ENCODE results near the gene ZMYND12.

The ZMYND12 gene

DNA sequence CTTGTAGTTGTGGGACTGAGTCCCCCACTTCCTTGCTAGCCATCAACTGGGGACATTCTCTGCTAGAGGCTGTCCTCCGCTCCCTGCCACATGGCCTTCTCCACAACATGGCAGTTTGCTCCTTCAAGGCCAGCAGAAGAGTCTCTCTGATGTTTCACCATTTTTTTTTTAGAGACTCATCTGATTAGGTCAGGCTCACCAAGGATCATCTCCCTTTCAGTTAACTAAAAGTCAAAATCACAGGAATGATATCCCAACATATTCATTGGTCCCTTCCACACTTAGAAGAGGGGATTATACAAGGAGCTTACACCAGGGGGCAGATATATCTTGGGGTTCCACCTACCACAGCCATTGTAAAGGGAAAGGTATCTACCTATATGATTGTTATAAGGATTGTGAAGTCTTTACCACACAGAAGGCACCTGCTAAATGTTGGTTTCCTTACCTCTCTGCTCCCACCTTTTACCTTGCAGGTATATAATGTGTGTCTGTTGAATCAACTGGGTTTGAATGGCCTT is 51.9 kb downstream of the ZMYND12 start:
- ATAC-seq (replicated peaks) (no peak), DNase-seq (no peak)
- no peak overlapping the region for H3K4me3 Mint-ChIP-seq
- H3K27me3 Mint-ChIP-seq, result peaks cover 19 to 24% of the 10 kb centered on the region in 2 donors
- peaks cover 2% of the 10 kb centered on the region for H3K36me3 Mint-ChIP-seq (ENCODE audit: insufficient read depth)
- H3K27ac Mint-ChIP-seq, result no peak overlapping the region
- no peaks in the 10 kb centered on the region for H3K9me3 Mint-ChIP-seq
- no peaks in the 10 kb centered on the region for H3K4me1 Mint-ChIP-seq (ENCODE audit: low read depth in 2 of 2)

DNA sequence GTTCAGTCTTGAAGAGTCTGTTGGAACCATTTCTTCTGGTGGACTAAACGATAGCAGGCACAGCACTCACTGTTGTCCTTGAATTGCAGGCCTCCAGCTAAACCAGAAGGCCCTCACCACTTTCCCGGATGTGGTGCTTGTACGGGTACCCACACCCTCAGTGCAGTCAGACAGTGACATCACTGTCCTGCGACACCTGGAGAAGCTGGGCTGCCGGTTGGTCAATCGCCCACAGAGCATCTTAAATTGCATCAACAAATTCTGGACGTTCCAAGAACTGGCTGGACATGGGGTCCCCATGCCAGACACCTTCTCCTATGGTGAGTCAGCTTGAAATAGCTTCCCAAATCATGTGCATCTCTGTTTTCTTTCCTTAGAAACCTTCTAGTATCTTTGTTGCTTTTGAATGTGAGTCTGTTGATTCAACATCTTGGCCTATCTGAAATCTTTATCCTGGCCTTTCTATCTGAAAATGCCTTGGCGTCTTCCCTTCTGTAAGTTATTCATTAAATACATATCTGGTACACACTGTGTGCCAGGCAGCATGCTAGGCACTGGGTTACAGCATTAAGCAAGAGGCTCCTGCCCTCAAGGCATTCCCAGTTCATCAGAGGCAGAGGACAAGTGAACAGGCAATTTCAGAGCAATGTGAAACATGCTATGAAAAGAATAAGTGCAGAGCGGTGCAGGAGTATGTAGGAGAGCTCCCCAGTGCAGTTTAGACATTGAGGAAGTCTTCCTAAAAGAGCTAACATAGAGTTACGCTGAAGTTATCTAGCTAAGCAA is 56.3 kb downstream of the ZMYND12 start:
- Mint-ChIP-seq H3K4me1 (ENCODE audit: low read depth in 2 of 2) (no peaks in the 10 kb centered on the region), H3K27ac (no peak overlapping the region), H3K4me3 (no peak overlapping the region), H3K36me3 (ENCODE audit: insufficient read depth) (no peaks in the 10 kb centered on the region), H3K27me3 (no peaks in the 10 kb centered on the region), H3K9me3 (no peaks in the 10 kb centered on the region)
- DNase-seq (no peak), ATAC-seq (replicated peaks) (no peak)

DNA sequence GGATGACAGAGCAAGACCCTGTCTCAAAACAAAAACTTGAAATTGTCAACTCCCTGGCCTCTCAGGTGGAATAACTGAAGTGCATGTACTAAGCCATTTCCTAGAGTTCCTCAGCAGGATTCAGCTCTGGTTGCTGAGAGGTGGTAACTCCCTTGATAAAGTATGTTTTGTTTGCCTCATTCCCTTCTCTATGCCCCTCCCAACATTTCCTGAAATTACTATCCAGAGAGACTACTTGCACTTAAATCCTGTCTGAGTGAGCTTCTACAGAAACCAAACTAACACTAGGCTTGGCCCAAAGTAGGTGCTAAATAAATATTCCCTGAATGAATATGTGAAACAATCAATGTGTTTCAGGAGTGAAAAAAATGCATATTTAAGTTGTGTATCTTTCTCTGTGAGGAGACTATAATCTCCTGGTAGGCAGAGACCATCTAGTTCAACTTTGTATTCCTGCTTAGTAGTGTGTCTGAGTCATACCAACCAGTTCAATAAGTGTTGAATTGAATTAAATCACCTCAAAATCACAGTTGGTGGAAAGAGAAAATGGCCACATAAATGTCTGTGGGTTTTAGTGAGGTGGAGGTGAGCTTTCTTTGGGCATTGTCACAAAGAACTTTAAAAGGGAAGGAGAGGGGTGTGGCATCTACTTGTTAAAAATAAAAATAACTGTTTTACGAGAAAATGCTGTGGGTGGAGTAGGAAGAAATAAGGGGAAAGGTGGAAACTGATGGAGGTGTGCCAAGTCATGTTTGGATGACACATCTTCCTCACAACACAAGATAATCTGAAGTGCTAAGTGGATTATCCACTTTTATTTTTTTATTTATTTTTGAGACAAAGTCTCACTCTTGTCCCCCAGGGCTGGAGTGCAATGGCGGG is 62.6 kb downstream of the ZMYND12 start:
- DNase-seq, result no peak
- no peaks in the 10 kb centered on the region for H3K9me3 Mint-ChIP-seq
- no peaks in the 10 kb centered on the region for H3K36me3 Mint-ChIP-seq (ENCODE audit: insufficient read depth)
- no peaks in the 10 kb centered on the region for H3K4me1 Mint-ChIP-seq (ENCODE audit: low read depth in 2 of 2)
- H3K27me3 Mint-ChIP-seq, result peaks cover 0 to 6% of the 10 kb centered on the region in 2 donors
- no peak for ATAC-seq (replicated peaks)
- no peak overlapping the region for H3K4me3 Mint-ChIP-seq
- H3K27ac Mint-ChIP-seq, result no peak overlapping the region

GRCh38 chr1:42392255-42392654 is 63.6 kb downstream of the ZMYND12 start:
- Mint-ChIP-seq H3K36me3 (ENCODE audit: insufficient read depth) (no peaks in the 10 kb centered on the region), H3K27ac (no peak overlapping the region), H3K4me1 (ENCODE audit: low read depth in 2 of 2) (no peaks in the 10 kb centered on the region), H3K27me3 (peaks cover 8 to 12% of the 10 kb centered on the region in 2 donors), H3K4me3 (no peak overlapping the region), H3K9me3 (no peaks in the 10 kb centered on the region)
- no peak for ATAC-seq (replicated peaks)
- DNase-seq, result no peak

- H3K9me3 Mint-ChIP-seq, result no peaks in the 10 kb centered on the region
- H3K36me3 Mint-ChIP-seq (ENCODE audit: insufficient read depth), result no peaks in the 10 kb centered on the region
- DNase-seq (no peak), ATAC-seq (replicated peaks) (no peak)
- H3K27ac Mint-ChIP-seq, result no peak overlapping the region
- H3K4me3 Mint-ChIP-seq, result no peak overlapping the region
- H3K4me1 Mint-ChIP-seq (ENCODE audit: low read depth in 2 of 2), result no peaks in the 10 kb centered on the region
- peaks cover 25 to 27% of the 10 kb centered on the region in 2 donors for H3K27me3 Mint-ChIP-seq
These were observed 69.8 kb downstream of the ZMYND12 start for GRCh38 chr1:42386051-42386450.

DNA sequence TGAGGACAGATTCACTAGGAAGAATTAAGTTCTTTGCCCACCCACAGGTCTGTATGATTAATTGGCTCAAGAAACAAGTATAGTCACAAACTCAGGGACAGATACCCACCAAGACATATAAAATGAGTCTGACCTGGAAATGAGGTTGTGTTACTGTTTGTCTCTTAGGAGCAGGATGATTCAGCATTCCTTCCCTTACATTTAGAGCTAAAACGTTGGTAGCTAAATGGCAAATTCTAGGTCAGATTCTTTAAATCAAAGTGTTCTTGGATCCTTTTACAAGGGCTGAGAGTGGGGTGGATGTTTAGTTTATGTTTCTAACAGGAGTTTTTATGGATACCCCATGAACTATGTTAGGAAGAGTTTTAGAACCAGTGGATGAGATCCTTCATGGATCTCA is 70.5 kb downstream of the ZMYND12 start:
- Mint-ChIP-seq H3K27me3 (peaks cover 25 to 27% of the 10 kb centered on the region in 2 donors), H3K27ac (no peak overlapping the region), H3K4me1 (ENCODE audit: low read depth in 2 of 2) (no peaks in the 10 kb centered on the region), H3K4me3 (no peak overlapping the region), H3K9me3 (no peaks in the 10 kb centered on the region), H3K36me3 (ENCODE audit: insufficient read depth) (no peaks in the 10 kb centered on the region)
- ATAC-seq (replicated peaks) (no peak), DNase-seq (no peak)

DNA sequence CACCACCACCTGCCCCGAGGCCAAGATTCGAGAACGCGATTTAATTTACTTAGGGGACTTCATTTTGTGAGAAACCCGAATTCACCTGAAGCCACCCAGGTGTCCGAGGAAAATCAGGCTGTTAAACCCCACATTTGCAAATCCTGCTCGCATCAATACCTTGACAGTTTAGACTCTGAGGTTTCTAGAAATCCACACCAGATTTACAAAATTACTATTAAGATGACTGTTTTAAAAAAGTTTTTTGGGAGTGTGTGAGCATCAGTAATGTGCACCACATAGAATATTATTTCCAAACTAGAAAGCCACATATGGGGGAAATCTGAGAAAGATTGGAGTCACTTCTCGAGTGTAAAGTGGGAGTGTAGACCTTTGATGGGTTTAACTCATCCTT is 74.5 kb downstream of the ZMYND12 start:
- H3K4me3 Mint-ChIP-seq, result peak overlapping the region; percentile 44 to 54
- H3K36me3 Mint-ChIP-seq (ENCODE audit: insufficient read depth), result no peaks in the 10 kb centered on the region
- H3K9me3 Mint-ChIP-seq, result no peaks in the 10 kb centered on the region
- ATAC-seq (replicated peaks) (no peak), DNase-seq (no peak)
- peaks cover 30 to 35% of the 10 kb centered on the region in 2 donors for H3K27me3 Mint-ChIP-seq
- H3K4me1 Mint-ChIP-seq (ENCODE audit: low read depth in 2 of 2), result peaks cover 0 to 2% of the 10 kb centered on the region in 2 donors
- H3K27ac Mint-ChIP-seq, result no peak overlapping the region

DNA sequence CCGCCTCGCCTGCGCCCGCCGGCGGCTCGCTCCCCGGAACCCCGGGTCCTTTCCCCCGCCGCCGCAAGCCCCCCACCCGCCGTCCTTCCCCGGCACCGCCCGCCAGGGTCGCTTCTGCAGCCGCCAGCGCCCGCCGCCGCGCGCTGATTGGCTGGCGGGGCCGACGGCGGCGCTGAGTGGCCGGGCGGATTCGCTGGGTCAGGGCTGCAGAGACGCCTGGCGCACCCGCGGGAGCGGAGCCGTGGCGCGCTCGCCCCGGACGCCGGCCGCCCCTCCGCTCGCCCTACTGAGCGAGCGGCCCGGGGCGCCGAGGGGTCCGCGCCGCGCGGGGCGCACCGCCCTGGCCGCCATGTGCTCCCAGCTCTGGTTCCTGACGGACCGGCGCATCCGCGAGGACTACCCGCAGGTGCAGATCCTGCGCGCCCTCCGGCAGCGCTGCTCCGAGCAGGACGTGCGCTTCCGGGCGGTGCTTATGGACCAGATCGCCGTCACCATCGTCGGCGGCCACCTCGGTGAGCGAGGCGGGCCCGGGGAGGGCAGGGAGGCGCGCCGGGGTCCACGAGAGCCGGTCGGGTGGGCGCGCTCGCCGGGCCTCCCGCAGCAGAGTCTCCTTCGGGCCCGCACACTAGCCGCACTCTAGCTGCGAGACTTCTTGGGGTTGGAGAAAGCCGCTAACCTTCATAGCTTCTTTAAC is 75.1 kb downstream of the ZMYND12 start, which contains the start of gene RIMKLA:
Gene RIMKLA, plus strand, starts transcription at position 207 of the 694 bp plus-strand sequence. Its CDS starts 143 bp downstream, at position 350.
- Mint-ChIP-seq H3K4me1 (ENCODE audit: low read depth in 2 of 2) (peaks cover 0 to 2% of the 10 kb centered on the region in 2 donors), H3K9me3 (no peaks in the 10 kb centered on the region), H3K27ac (no peak within 1 kb of the TSS), H3K4me3 (peak within 1 kb of the TSS; percentile 76 to 78), H3K27me3 (peaks cover 30 to 35% of the 10 kb centered on the region in 2 donors), H3K36me3 (ENCODE audit: insufficient read depth) (no peaks in the 10 kb centered on the region)
- peak; percentile 2 to 17 (median 13) for DNase-seq
- peak; percentile 83 for ATAC-seq (replicated peaks)

Data from effector memory CD8-positive, alpha-beta T cell (primary cell).